ENCODE results near the gene ABCA13. TPM values are rescaled to one million over a fixed set of nuclear protein-coding genes. Genes with fewer than 3 reads are reported as not detected.

ABCA13 gene
- total and polyA plus RNA-seq, 2 donors (not counting 3 experiments of a cell fraction or from before 2014, with no cell fraction given) = 0.01 to 0.11 TPM

DNA sequence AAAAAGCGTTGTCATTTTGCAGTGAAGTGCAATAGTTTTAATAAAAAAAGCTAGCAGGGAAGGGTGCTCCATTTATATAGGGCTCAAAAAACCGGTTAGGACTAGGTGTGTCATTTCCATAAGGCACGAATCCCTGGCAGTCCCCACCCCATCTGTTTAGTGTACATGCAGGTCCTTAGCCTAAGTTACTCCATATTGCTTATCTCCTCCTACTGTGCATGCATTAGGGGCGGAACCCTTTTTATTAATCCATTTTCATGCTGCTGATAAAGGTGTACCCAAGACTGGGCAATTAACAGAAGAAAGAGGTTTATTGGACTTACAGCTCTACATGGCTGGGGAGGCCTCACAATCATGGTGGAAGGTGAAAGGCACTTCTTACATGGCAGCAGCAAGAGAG is 301.4 kb downstream of the ABCA13 start:
- TF ChIP-seq FOS (IDR thresholded peaks at IDR 0.05; ENCODE audit: borderline replicate concordance, insufficient read depth, low read length) = no peak
- TF ChIP-seq GATA2 (IDR thresholded peaks at IDR 0.05; ENCODE audit: insufficient read depth, insufficient read length, low read depth, low read length) = no peak
- no peak for TF ChIP-seq JUN (IDR thresholded peaks at IDR 0.05; ENCODE audit: borderline replicate concordance, insufficient read depth, insufficient read length, low read depth)
- TF ChIP-seq, protein P1, sequence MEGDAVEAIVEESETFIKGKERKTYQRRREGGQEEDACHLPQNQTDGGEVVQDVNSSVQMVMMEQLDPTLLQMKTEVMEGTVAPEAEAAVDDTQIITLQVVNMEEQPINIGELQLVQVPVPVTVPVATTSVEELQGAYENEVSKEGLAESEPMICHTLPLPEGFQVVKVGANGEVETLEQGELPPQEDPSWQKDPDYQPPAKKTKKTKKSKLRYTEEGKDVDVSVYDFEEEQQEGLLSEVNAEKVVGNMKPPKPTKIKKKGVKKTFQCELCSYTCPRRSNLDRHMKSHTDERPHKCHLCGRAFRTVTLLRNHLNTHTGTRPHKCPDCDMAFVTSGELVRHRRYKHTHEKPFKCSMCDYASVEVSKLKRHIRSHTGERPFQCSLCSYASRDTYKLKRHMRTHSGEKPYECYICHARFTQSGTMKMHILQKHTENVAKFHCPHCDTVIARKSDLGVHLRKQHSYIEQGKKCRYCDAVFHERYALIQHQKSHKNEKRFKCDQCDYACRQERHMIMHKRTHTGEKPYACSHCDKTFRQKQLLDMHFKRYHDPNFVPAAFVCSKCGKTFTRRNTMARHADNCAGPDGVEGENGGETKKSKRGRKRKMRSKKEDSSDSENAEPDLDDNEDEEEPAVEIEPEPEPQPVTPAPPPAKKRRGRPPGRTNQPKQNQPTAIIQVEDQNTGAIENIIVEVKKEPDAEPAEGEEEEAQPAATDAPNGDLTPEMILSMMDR (IDR thresholded peaks at IDR 0.05; ENCODE audit: extremely low read depth in 1 of 2, insufficient read depth in 1 of 2, low read depth in 1 of 2, low read length in 2 of 2) = no peak
- TF ChIP-seq POLR2A (IDR thresholded peaks at IDR 0.05; ENCODE audit: low read depth, low read length) = no peak
- no peak for TF ChIP-seq POLR2AphosphoS5 (IDR thresholded peaks at IDR 0.05; ENCODE audit: insufficient read depth, low read depth, low read length)
- TF ChIP-seq, protein P2, sequence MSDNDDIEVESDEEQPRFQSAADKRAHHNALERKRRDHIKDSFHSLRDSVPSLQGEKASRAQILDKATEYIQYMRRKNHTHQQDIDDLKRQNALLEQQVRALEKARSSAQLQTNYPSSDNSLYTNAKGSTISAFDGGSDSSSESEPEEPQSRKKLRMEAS (IDR thresholded peaks at IDR 0.05; ENCODE audit: insufficient read depth, insufficient read length) = no peak
- TF ChIP-seq MYC (IDR thresholded peaks at IDR 0.05; ENCODE audit: low read depth, low read length) = no peak
- TF ChIP-seq EZH2 (IDR thresholded peaks at IDR 0.05; ENCODE audit: borderline replicate concordance, low read depth, low read length, severe bottlenecking) = no peak
- no peak overlapping the region for H3K9ac ChIP-seq (replicated peaks; ENCODE audit: extremely low read depth, insufficient read depth, low read length)
- intact Hi-C loops (cut with micrococcal nuclease) = no loop called here
- no peak overlapping the region for H3K4me2 ChIP-seq (ENCODE audit: insufficient read depth, low read length)
- no peaks in the 10 kb centered on the region for H3K9me3 ChIP-seq (replicated peaks; ENCODE audit: control insufficient read depth, insufficient read depth, low read length)
- ChIA-PET CTCF (no interaction called here), POLR2A (no interaction called here)
- H3K27me3 ChIP-seq (ENCODE audit: control insufficient read depth in 2 of 2, insufficient read depth in 2 of 2, low read length in 2 of 2) = no peaks in the 10 kb centered on the region
- no peak overlapping the region for H3K4me3 ChIP-seq (replicated peaks in 1 of 3; ENCODE audit: insufficient read depth in 1 of 3, low read depth in 1 of 3, low read length in 3 of 3)
- H3K79me2 ChIP-seq (ENCODE audit: control insufficient read depth, insufficient read depth, low read length) = no peaks in the 10 kb centered on the region
- no TSS peak for BruUV-seq (replicated peaks)
- H4K20me1 ChIP-seq (replicated peaks; ENCODE audit: control insufficient read depth, extremely low read depth, insufficient read depth, low read length) = no peaks in the 10 kb centered on the region
- H3K4me1 ChIP-seq (ENCODE audit: control insufficient read depth, extremely low read depth, insufficient read depth, low read length) = no peaks in the 10 kb centered on the region
- FAIRE-seq (no peak), DNase-seq (ENCODE audit: low read depth, low spot score) (no peak)
- no peaks in the 10 kb centered on the region for H3K36me3 ChIP-seq (ENCODE audit: control insufficient read depth in 2 of 2, extremely low read depth in 1 of 2, insufficient read depth in 2 of 2, low read length in 2 of 2)
- dilution Hi-C loops (cut with MboI; ENCODE audit: extremely low pct_ligation_motif_present, low sequenced_read_pairs) = no loop called here
- no peak overlapping the region for H2AFZ ChIP-seq (ENCODE audit: low read depth, low read length)
- H3K27ac ChIP-seq (ENCODE audit: insufficient read depth, low read depth, low read length) = no peak overlapping the region
- no peaks in the 10 kb centered on the region for H3K9me1 ChIP-seq (replicated peaks; ENCODE audit: control insufficient read depth, extremely low read depth, insufficient read depth, low read length)
